Ramos (cell line): ENCODE results near the gene HHIPL1.
"Not testable (repeated sequence)": the region's sequence is repeated elsewhere in the genome, so short reads cannot be mapped to it uniquely, and the experiment has no call there.

Experiments
- in situ Hi-C: fragments of 300-500 bp; cut with MboI; formaldehyde crosslinking; loops from one replicate; pipeline ENCODE4 v1.14.3; 2022; ENCODE audit warnings: low sequenced_read_pairs; ENCODE audit not compliant: unreplicated experiment

Gene HHIPL1

DNA sequence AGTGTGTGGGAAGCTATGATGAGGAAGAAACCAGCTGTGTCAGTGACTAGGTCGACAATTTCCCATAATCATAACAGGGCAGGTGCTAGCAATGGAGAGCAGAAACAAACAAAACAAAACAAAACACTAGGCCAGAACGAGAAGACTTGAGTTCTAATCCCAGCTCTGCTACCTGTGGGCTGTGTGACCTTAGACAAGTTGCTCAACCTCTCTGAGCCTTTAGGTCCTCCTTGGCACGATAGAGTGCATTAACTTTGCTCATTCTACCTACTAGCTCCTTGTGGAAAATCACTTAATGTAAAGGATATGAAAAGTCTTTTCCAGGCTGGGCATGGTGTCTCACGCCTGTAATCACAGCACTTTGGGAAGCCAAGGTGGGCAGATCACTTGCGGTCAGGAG lies 11.2 kb downstream of the HHIPL1 start:
- in situ Hi-C loops = no loop called here

DNA sequence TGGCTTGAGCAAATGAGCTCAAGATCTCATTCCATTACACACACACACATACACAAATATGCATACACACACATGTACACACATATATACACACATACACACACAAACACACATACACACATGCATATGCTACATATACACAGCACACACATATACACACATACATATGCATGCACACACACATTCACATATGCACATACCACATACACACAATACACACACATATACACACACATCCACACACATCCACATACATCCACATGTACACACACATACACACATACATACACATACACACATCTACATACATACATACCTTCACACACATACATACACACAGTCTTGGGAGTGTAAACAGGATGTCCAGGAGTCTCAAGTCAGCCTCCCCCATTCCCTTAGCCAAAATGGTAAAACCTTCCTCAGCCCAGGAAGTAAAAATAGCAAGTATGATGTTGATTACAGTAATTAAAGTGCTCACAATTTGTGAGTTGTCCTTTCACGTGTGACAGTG lies 12.8 kb downstream of the HHIPL1 start:
- in situ Hi-C loops = no loop called here

DNA sequence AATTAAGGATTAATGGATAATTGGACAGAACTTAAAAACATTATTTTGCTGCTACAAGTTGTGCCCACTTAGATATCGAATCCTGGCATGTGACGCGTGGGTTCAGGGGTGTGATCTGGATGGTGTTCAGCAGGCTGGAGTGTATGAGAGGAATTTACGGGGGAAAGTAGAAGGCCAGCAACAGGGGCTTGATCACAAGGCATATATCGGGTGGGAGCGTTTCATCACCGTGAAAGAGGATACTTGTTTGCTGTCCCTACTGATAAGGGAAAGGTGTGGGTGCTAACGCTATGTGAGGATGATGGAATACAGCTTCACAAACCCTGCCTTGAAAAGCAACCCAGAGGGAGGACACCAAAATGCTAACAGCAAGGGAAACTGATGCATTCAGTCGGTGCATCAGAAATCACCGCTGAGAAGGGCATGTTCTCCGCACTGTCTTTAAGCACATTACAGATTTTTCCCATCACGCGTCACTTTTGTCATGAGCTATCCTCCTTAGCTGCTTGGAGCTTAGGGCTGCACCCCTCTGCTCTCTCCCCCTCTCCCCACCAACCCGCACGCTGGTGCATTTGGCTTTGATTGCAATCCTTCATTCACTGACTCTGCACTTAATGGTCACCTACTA lies 13.4 kb downstream of the HHIPL1 start:
- in situ Hi-C loops = no loop called here

DNA sequence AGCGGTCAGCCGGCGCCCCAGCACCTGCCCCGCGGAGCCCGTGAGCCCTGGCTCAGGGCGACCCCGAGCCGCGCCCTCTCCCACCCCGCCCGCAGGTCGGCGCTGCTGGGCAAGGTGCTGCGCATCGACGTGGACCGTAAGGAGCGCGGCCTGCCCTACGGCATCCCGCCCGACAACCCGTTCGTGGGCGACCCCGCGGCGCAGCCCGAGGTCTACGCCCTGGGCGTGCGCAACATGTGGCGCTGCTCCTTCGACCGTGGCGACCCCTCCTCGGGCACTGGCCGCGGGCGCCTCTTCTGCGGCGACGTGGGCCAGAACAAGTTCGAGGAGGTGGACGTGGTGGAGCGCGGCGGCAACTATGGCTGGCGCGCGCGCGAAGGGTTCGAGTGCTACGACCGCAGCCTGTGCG lies 14.4 kb downstream of the HHIPL1 start:
- in situ Hi-C loops = no loop called here

DNA sequence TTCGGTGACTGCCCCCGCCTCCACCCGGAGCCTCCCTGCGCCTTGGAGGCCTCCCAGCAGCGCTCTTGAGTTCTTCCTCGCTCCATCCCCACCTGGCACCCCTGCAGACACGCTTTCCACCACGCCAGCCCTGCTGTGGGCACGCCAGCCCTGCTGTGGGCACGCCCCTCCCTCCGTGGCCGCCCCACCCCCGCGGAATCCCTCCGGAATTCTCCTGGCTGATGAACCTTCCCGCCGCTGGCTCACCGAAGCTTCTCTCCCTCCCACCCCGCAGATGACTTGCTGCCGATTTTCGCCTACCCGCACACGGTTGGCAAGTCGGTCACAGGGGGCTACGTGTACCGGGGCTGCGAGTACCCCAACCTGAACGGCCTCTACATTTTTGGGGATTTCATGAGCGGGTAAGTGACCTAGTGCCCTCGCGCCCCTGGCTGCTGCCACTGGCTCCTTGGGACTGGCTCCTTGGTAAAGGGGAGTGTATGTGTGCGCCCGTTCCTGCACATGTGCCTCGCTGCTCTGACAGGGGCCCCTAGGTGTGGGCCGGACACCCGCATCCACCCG lies 15.2 kb downstream of the HHIPL1 start:
- in situ Hi-C loops = no loop called here

DNA sequence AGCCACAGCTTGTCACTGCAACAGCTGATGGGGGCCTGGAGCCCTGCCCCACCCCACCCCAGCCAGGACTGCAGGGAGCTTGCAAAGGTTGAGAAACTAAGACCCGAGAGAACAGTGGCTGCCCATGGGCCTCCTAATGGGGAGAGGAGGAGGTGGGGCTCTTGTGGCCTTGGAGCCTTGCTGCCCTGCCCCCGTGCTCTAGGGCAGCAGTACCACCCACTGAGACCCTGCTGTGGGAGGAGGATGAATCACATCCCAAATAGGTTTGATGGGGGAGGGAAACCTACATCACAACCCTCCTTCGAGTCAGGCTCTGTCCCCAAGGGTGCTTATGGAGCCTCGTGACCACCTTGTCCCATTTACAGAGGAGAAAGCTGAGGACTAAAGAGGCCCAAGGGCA lies 15.9 kb downstream of the HHIPL1 start:
- in situ Hi-C loops = no loop called here

DNA sequence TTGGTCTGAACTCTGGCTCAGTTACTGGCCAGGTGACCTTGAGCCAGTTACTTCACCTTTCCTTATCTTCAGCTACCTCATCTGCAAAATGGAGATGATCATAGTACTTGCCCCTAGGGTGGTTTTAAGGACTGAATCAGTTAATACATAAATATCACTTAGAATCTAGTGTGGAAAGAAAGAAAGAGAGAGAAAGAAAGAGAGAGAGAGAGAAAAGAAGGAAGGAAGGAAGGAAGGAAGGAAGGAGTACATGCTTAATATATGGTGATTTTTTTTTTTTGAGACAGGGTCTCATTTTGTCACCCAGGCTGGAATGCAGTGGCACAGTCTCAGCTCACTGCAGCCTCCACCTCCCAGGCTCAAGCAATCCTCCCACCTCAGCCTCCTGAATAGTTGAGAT lies 16.3 kb downstream of the HHIPL1 start:
- in situ Hi-C loops = not testable (repeated sequence)

DNA sequence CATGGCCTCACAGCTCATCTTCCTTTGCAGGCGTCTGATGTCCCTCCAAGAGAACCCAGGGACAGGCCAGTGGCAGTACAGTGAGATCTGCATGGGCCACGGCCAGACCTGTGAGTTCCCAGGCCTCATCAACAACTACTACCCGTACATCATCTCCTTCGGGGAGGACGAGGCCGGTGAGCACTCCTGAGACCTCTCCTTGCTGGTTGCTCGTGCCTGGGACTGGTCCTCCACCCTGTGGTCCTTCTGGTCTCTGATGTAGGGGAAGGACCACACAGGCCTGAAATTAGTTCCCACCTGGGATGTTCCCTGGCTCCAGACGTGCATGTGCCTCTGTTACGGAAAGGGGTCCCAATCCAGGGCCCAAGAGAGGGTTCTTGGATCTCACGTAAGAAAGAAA lies 17.9 kb downstream of the HHIPL1 start:
- in situ Hi-C loops = no loop called here

DNA sequence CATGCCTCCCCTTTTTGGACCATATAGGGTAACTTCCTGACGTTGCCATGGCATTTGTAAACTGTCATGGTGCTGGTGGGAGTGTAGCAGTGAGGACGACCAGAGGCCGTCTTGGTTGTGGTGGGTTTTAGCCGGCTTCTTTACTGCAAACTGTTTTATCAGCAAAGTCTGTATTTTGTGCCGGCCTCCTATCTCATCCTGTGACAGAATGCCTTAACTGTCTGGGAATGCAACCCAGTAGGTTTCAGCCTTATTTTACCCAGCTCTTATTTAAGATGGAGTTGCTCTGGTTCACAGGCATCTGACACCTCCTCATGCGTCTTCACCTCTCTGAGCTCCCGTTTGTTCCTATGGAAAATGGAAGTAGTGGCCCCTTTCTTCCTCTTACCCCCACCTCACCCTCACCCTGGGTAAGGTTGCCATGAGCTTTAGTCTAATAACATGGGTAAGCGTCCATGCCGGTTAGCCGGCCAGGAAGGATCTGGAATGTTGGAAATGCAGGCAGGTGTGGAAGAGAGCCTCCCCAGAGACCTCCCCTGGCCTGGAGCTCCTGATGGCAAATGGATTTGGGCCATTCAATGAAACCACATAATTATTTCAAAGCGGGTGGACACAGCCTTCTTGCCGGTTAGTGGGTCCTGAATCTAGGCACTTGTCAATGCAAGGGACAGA lies 18.6 kb downstream of the HHIPL1 start:
- in situ Hi-C loops = no loop called here

DNA sequence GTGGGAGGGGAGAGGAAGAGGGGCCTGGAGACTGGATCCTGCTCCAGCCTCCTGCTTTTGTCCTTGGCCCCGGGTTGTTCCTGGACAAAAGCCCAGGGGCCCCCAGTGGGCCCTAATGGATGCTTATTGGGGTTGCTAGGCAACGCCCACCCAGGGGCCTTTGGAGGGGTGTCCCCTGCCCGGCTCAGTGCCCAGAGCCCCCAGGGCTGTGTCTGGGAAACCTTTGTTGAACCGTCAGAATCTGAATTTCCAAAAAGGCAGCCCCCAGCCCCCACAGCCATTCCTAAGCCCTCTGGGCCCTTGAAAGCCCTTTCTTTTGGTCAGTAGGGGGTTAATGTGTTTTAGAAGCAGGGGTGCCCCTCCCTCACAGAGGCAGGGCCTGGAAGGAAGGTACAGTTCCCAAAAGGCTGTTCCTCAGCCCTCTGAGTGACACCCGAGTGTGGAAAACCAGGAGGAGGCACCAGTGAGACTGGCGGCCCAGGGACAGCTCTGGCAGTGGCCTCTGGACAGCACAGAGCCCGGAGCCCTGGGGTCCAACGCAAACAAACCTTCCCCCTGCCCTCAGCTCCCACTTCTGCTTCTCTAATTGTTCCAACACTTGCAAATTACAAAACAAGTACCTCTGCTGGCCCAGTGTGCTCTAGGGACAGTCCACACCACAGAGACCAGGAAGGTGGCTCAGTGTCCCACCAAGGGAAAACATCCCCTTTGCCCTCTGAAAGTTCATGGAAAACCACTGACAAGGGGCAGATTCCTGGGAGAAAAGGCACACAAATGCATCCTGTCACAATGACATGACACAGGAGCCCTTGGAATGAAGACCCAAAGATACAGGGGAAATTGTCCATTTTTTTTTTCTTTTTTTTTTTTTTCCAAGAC lies 19.4 kb downstream of the HHIPL1 start:
- in situ Hi-C loops = no loop called here

DNA sequence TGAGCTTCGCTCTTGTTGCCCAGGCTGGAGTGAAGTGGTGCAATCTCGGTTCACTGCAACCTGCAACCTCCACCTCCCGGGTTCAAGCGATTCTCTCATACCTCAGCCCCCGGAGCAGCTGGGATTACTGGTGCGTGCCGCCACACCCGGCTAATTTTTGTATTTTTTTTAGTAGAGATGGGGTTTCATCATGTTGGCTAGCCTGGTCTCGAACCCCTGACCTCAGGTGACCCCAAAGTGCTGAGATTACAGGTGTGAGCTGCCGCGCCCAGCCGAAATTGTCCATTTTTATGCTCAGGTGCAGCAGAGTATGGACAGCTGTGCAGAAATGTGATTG lies 20.0 kb downstream of the HHIPL1 start:
- in situ Hi-C loops = no loop called here

DNA sequence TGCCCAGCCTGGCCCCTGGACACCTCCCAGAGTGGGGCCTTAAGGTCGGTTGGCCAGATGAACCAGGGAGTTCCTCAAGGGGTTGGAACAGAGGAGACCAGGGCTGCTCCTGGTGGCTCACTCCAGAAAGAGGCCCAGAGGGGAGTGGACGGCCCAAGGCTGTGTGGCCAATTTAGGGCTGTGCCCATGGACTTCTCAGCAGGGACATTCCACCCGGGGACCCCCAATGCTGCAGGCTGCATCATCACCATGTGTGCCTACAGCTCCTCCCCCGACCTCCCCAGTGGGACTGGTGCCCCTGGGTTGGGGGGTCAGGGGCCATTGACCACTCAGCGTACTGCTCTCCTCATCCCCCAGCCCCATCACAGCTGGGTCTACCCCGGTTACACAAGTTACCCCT lies 21.6 kb downstream of the HHIPL1 start:
- in situ Hi-C loops = no loop called here

DNA sequence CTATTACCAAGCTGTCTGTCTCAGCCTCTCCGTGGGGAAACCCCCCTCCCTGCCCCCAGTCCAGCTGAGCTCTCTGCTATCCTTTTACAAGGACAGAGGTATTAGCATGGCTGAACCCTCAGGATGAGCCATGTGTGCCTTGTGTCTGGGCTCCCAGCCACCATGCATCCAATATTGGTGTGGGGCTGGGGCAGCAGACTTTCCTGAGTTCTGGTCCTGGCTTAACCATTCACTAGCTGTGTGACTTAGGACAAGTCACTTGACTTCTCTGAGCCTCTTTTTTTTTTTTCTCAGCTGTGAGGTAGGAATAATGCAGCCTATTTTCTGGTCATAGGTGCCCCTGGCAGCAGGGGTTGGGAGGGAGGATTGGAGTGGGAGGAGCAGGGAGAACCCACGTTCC lies 22.1 kb downstream of the HHIPL1 start:
- in situ Hi-C loops = no loop called here

DNA sequence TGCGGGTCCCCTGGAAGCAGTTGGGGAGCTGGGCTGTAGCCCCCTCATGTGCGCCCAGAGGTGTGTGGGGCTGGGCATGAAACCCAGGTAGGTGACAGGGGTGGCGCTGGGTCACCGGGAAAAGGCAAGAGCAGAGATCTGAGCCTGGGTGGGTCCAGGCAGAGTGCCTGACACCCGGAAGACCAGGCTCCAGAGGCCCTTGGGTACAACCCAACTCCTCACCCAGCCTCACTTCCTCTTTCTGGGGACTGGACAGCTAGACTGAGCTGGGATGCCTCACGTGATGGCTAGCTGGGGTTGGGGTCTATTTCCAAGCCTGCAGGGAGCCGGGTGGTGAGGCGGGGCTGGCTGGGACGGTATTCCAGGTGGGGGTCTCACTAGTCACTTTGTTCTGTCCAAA lies 22.9 kb downstream of the HHIPL1 start:
- in situ Hi-C loops = no loop called here

DNA sequence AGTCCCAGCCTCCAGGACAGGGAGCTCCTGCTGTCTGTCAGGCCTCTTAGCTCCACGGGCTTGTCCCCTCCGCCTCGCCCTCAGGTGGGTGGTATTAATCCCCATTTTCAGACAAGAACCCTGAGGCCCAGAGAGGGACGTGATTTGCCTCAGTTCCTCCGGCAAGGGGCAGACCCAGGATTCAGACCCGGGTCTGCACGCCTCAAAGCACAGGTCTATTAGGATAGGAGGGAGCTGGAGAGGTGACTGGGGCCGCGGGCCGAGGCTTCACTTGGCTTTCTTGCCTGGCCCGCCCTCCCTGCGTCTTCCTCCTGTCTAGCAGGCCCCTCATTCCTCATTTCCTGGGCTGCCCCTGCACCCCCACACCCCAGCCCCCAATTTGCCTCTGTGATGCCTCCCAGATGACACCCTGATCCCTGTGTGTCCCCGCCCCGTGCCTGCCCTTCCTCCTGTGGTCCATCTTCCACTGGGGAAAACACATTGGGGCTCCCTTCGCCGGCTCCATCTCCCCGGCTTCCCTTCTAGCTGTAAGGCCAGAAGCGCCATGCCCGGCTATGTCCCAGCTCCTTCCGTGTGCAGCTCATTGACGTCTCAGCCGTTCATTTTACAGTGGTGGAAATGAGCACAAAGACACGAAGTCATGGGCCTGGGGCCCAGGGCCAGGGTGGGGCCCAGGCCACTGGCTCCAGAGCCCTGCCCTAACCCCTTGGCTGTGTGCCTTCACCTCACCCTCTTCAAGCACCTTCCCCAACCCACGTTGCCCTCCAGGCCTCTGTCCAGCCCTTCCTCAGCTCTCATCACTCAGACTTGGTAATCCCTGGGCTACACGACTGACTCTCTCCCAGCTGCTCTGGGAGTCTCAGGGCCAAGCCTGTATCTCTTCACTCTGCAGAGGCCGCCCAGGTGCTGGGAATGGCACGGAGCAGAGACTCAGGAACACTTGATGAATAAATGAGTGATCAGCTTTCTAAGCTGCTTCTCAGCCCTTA lies 23.7 kb downstream of the HHIPL1 start:
- in situ Hi-C loops = no loop called here

DNA sequence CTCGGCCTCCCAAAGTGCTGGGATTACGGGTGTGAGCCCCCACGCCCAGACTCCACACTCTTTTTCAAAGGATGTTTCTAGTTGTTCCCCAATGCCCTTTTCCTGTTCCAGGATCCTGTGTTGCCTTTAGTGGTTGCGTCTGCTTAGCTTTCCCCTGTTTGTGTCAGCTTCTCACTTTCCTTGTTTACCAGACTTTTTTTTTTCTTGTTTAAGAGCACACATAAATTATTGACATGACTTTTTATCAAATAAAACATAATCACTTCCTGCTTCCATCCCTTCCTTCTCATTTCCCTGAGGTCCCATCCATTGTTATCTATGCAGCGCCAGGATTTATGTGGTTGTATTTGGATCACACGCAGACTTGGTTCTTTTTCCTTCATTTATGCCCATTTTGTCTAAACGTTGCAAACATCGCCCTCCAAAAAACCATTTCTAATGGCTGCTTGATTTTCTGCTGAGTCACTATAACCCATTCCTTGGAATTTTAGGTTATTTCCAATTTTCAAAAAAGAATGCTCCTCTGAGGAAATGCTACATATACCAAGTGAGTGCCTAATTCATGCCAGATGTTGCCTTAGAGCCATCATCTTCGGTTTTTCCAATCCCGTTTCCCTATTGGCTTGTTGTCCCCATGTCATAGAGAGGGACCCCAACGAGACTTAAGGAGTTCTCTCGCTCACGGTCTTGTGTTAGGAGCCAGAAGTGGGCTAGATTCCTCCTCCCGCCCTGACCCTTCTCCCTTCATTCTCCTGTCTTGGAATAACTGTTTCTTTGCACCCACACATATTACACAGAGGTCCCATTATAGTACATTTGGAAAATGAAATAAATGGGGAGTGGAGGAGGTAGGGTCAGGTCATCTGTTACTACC lies 25.7 kb downstream of the HHIPL1 start:
- in situ Hi-C loops = no loop called here

DNA sequence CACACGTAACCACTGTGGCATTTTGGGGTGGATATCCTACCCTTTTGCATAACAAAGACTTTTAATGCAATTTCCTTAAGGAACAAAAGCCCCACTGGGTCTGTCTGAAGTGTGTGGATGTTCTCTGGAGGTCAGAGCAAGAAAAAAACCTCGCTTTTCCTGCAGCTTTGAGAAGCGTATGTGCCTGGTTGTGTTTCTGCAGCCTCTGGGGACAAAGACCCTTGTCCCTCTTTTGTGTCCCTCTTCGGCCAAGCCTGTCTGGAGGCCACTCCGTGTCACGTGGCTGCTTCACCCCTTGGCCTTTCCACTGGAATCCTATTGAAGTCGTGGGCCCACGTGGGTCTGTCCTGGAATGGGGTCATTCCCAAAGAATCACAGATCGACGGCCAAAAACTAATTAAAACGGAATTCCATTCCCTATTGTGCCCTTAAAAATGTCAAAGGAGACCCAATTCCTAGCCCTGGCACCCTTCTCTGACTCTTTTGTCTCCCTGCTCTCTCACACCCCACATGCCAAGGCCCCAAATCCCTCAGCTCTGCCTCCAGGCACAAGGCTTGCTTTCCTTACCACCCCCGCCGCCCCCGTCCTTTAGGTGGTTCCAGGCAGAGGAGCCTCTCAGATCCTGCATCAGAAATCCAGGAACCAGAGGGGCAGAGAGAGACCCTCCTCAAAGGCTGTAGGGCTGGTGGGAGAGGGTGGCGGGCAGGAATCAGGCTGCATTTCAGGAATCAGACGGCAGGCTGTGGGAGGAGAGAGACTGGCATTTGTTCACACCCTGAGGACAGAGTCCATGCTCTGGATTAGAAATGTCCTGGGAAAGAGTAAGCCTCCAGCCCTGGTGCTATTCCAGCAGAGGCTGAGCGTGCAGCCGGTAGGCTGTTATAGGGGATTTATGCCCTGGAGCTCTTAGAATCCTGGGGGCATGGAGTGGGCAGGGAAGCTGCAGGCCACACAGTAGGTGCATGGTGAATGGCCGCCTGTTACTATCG lies 26.6 kb downstream of the HHIPL1 start:
- in situ Hi-C loops = no loop called here
